BE2C (cell line): ENCODE data around the gene MMP24OS.

Source experiments
- DNase-seq: peaks from one replicate; pipeline ENCODE4 v3.0.0-alpha.2; 2020
- H3K27me3 ChIP-seq: fragments of 250-450 bp; sonication (Bioruptor Pico); 2 replicates; pipeline ENCODE4 v1.5.1; 2020; ENCODE audit warnings: mild to moderate bottlenecking
- H3K36me3 ChIP-seq: fragments of 250-450 bp; sonication (Bioruptor Pico); 2 replicates; pipeline ENCODE4 v1.5.1; 2020; ENCODE audit warnings: mild to moderate bottlenecking
- H3K4me1 ChIP-seq: fragments of 250-450 bp; sonication (Bioruptor Pico); 2 replicates; pipeline ENCODE4 v1.5.1; 2020
- H3K4me3 ChIP-seq: 2 replicates; pipeline ENCODE4 v1.5.1; 2011; ENCODE audit warnings: low read depth, low read length
- H3K9me3 ChIP-seq: fragments of 250-450 bp; sonication (Bioruptor Pico); 2 replicates; pipeline ENCODE4 v1.5.1; 2020
- CTCF ChIP-seq: IDR thresholded peaks from 2 replicates; pipeline ENCODE4 v1.5.1; 2012; ENCODE audit warnings: mild to moderate bottlenecking, low read depth, low read length

MMP24OS gene

GRCh38 chr20:35294293-35294685 lies 16.4 kb upstream of the MMP24OS start:
- Histone ChIP-seq H3K36me3 (no peaks in the 10 kb centered on the region), H3K27me3 (no peaks in the 10 kb centered on the region), H3K9me3 (no peaks in the 10 kb centered on the region), H3K4me3 (no peak overlapping the region), H3K4me1 (peaks cover 6% of the 10 kb centered on the region; the same call in 1 of the 2 replicates)
- no peak for DNase-seq
- TF ChIP-seq CTCF = no peak

- H3K4me1 ChIP-seq = peaks cover 6% of the 10 kb centered on the region; the same call in 1 of the 2 replicates
- no peaks in the 10 kb centered on the region for H3K9me3 ChIP-seq
- no peaks in the 10 kb centered on the region for H3K27me3 ChIP-seq
- no peaks in the 10 kb centered on the region for H3K36me3 ChIP-seq
- no peak for DNase-seq
- no peak overlapping the region for H3K4me3 ChIP-seq
- TF ChIP-seq CTCF = no peak
These were observed 15.7 kb upstream of the MMP24OS start for GRCh38 chr20:35293303-35294292.

GRCh38 chr20:35292504-35293285 lies 14.8 kb upstream of the MMP24OS start:
- no peak for DNase-seq
- Histone ChIP-seq H3K9me3 (no peaks in the 10 kb centered on the region), H3K4me3 (no peak overlapping the region), H3K4me1 (peaks cover 6% of the 10 kb centered on the region; the same call in 1 of the 2 replicates), H3K36me3 (no peaks in the 10 kb centered on the region), H3K27me3 (no peaks in the 10 kb centered on the region)
- TF ChIP-seq CTCF = no peak

GRCh38 chr20:35291654-35292503 lies 14.0 kb upstream of the MMP24OS start, which contains the start of gene FAM83C:
FAM83C (minus strand) TSS chr20:35292425; CDS start chr20:35292304, 121 bp downstream.
- TF ChIP-seq CTCF = no peak
- no peak for DNase-seq
- H3K36me3 ChIP-seq = no peaks in the 10 kb centered on the region
- peaks cover 6% of the 10 kb centered on the region; the same call in 1 of the 2 replicates for H3K4me1 ChIP-seq
- no peaks in the 10 kb centered on the region for H3K27me3 ChIP-seq
- no peaks in the 10 kb centered on the region for H3K9me3 ChIP-seq
- H3K4me3 ChIP-seq = no peak within 1 kb of the TSS

GRCh38 chr20:35290887-35291417 lies 13.0 kb upstream of the MMP24OS start:
- TF ChIP-seq CTCF = no peak
- Histone ChIP-seq H3K27me3 (no peaks in the 10 kb centered on the region), H3K4me3 (no peak overlapping the region), H3K4me1 (0 out of 2 replicates have a peak, but pooled peaks cover 4% of the 10 kb centered on the region), H3K36me3 (no peaks in the 10 kb centered on the region), H3K9me3 (no peaks in the 10 kb centered on the region)
- DNase-seq = no peak
